HL-60/S4 treated with retinoic acid at 250 ng/mL for 4 days and 3 days (cell line): ENCODE measurements around the gene ZNF816.
"Not testable (repeated sequence)": the region's sequence is repeated elsewhere in the genome, so short reads cannot be mapped to it uniquely, and the experiment has no call there.

Source experiments
- in situ Hi-C: fragments of 300-500 bp; cut with MboI; formaldehyde crosslinking; loops from 2 replicates; pipeline ENCODE4 v1.7.0; 2022; ENCODE audit warnings: low sequenced_read_pairs

ZNF816 gene

GRCh38 chr19:52961981-52962380 lies 700 bp downstream of the ZNF816 start:
- in situ Hi-C loops, result no loop called here

DNA sequence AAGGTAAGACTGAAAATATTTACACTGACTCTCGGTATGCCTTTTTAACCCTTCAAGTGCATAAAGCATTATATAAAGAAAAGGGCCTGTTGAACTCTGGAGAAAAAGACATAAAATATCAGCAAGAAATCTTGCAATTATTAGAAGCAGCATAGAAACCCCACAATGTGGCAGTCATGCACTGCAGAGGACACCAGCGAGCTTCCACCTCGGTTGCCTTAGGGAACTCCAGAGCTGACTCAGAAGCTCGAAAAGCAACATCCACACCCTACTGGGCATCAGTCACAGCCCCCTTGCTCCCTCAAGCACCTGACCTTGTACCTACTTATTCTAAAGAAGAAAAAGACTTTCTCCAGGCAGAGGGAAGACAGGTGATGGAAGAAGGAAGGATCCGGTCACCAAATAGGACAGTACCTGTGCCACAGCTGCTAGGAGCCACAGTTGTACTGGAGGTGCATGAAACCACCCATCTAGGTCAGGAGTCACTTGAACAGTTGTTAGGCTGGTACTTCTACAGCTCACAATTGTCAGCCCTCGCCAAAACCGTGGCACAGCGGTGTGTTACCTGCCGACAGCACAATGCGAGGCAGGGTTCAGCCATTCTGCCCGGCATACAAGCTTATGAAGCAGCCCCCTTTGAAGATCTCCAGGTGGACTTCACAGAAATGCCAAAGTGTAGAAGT lies 2.9 kb downstream of the ZNF816 start:
- in situ Hi-C loops, result no loop called here

- in situ Hi-C loops, result no loop called here
Measured at GRCh38 chr19:52957591-52957990, 5.1 kb downstream of the ZNF816 start.

- in situ Hi-C loops, result no loop called here
Measured at GRCh38 chr19:52956917-52957316, 5.8 kb downstream of the ZNF816 start.

GRCh38 chr19:52949422-52949821 lies 13.3 kb downstream of the ZNF816 start:
- in situ Hi-C loops, result no loop called here

DNA sequence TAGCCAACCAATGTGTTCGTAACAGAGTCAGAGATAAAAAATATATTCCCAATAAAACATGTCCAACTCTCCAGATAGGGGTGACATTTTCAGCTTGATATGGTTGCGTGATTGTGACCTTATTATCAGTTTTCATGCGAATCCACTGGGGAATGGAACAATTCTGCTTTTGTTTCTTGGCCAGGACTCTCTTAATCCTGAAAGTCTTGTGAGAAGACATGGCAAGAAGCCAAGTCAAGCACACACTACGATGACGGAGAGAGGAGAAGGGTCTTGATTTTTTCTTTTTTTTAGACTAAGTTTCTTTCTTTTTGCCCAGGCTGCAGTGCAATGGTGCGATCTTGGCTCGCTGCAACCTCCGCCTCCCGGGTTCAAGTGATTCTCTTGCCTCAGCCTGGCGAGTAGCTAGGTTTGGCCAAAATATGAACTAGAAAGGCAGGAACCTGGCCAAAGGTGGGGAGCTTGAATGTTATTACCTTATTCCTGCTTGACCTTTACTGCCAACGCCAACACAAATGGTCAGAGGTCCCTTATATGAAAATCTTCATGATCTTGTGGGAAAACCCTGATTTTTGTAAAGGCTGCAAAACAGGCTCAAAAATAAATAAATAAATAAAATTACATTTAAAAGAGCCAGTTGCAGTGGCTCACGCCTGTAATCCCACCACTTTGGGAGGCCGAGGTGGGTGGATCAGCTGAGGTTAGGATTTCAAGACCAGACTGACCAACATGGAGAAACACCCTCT lies 14.5 kb downstream of the ZNF816 start:
- in situ Hi-C loops, result no loop called here

- in situ Hi-C loops, result no loop called here
Measured at GRCh38 chr19:52946322-52947310, 16.1 kb downstream of the ZNF816 start.

DNA sequence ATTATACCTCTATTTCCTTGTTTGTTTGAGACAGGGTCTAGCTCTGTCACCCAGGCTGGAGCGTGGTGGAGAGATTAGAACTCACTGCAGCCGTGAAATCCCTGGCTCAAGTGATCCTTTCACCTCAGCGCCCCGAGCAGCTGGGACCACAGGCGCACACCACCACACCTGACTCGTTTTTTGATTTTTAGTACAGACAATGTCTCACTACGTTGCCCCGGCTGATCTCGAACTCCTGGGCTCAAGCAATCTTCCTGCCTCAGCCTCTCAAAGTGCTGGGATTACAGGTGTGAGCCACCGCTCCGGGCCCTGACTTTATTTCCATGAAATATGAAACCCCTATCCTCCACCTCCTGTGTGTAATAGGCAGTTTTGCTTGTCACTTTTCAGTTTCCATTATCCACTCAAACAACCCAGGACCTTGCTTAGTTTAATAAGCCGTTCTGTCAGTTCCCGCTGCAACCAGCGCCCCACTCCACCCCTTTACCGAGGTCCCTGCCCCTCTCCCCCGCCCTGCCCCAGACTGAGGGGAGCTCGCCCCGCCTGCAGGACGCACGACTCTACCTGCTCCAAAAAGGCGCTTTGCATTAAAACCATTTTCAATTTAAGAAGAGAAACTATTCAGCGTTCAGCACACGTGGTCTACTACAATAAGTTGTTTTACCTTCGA lies 16.9 kb downstream of the ZNF816 start:
- in situ Hi-C loops, result no loop called here

- in situ Hi-C loops, result not testable (repeated sequence)
Measured at GRCh38 chr19:52944703-52945493, 17.8 kb downstream of the ZNF816 start.

DNA sequence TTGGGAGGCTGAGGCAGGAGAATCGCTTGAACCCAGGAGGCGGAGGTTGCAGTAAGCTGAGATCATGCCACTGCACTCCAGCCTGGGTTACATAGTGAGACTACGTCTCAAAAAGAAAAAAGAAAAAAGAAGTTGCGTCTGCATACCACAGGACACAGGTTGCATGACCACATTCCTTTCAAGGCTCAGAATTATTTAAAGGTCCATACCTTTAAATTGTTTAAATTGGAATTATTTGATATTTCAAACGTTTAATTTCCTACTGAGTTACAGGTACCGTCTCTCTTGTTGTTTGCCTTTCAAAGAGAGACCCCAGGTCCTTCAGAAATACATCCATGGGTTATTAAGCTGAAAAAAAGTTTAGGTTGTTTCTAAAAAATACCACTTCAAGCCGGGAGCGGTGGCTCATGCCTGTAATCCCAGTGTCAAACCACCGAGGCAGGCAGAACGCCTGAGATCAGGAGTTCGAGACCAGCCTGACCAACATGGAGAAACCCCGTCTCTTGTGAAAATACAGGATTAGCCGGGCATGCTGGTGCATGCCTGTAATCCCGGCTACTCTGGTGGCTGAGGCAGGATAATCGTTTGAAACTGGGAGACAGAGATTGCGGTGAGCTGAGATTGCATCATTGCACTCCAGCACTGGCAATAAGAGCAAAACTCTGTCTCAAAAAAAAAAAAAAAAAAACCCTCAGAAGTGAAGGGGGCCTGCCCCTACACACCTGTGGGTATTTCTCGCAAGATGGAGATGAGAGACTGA lies 18.6 kb downstream of the ZNF816 start:
- in situ Hi-C loops, result no loop called here

DNA sequence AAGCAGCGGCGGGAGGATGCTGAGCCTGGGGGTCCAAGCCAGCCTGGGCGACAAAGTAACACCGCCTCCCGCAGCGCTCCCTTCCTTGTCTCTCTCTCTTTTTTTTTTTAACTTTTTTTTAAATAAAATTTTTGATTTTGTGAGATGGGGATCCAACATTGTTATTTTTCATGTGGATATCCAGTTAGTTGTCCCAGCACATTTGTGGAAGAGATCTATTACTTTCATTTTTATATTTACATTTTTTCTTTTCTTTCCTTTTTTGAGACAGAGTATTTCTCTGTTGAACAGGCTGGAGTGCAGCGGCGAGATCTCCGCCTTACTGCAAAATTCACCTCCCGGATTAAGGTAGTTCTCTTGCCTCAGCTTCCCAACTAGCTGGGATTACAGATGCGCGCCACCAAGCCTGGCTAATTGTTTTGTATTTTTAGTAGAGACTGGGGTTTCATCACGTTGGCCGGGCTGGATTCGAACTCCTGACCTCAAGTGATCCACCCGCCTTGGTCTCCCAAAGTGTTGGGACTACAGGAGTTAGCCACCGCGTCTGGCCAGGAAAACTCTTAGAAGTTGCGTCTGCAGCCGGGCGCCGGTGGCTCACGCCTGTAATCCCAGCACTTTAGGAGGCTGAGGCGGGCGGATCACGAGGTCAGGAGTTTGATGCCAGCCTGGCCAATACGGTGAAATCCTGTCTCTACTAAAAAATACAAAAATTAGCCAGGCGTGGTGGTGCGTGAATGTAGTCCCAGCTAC lies 19.4 kb downstream of the ZNF816 start:
- in situ Hi-C loops, result no loop called here

- in situ Hi-C loops, result no loop called here
Measured at GRCh38 chr19:52942386-52943133, 20.1 kb downstream of the ZNF816 start.

DNA sequence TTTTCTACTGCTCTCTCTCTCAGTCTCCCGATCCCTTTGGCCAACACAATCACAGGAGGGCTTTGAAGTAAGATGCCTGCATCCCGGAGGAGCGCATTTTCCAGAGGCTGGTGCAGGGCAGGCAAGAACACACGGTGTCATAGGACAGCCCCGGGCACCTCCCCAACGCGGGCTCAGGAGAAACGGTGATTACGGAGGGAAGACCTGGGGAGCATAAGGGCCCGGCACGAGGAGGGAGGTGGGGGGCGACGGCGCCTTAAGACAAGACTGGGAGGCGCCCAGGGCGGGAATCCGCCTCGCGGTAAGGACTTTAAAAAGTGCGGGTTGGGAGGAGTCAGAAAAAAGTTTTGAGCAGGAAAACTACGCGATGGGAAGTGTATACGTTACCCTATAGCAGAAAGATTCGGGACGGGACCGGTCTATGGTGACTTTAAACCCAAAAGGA lies 20.7 kb downstream of the ZNF816 start:
- in situ Hi-C loops, result no loop called here

- in situ Hi-C loops, result not testable (repeated sequence)
Measured at GRCh38 chr19:52941523-52941922, 21.2 kb downstream of the ZNF816 start.

- in situ Hi-C loops, result not testable (repeated sequence)
Measured at GRCh38 chr19:52940905-52941304, 21.8 kb downstream of the ZNF816 start.

- in situ Hi-C loops, result no loop called here
Measured at GRCh38 chr19:52938761-52939160, 23.9 kb downstream of the ZNF816 start.

DNA sequence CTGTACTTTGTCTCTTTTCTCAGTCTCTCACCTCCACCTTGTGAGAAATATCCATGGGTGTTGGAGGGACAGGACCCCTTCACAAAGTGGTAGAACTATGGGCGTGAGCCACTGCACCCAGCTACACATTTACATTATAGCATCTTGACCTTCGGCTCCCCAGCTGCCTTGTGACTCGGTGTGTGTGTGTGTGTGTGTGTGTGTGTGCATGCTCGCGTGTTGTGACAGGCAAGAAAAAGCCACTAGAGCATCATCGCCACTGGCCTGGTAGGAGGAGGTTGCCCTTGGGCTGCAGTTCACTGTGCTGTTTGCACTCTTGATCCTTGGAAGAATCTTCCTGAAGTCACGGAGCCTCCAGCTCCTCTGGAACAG lies 25.7 kb downstream of the ZNF816 start:
- in situ Hi-C loops, result no loop called here
